KBM-7 (cell line): Measurements from ENCODE around the gene CDC42EP3.

ENCODE experiments used
- DNase-seq: peaks from one replicate; pipeline ENCODE4 v3.0.0-alpha.2; 2015
- in situ Hi-C: fragments of 300-500 bp; cut with MboI; formaldehyde crosslinking; loops from 2 replicates; pipeline ENCODE4 v1.14.3; 2020; ENCODE audit warnings: low sequenced_read_pairs, low pct_unique_long_range_greater_than_20kb, mixed read lengths

Gene CDC42EP3

DNA sequence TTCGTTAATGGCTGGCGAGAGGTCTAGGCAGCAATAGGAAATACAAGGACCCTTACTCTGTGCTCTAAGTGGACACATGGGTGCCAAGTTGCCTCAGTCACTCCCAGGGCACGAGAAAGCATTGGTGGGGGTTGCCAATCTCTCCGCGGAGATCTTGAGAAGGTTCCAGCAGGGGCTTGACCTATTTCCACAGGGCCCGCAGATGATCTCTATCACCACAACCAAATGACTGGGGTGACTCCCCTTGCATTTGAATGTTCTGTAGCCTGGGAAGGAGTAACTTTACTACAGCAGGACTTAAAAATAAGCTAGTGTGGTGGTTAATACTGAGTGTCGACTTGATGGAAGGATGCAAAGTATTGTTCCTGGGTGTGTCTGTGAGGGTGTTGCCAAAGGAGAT, 8.1 kb downstream of the CDC42EP3 start:
- in situ Hi-C loops = no loop called here

DNA sequence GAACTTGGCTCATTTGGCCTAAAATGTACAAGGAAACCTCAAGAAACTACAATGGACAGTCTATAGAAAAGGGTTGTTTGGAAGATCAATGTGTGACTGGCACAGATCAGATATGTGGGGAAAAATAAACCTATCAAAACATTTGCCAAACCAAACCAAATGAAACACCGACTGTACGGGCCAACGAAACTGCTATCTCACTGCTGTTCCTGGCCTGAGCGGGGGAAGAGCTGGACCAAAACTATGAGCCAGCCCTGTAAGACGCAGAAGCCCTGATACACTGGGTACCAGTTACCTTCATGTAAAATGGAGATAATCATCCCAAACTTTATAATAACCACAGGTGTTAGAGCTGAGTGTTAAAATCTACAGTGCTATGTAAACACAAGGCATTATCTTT, 11.7 kb downstream of the CDC42EP3 start:
- in situ Hi-C loops = no loop called here
- DNase-seq = no peak

More for the DNA sequence above, 8.1 kb downstream of the CDC42EP3 start:
- DNase-seq = no peak

DNA sequence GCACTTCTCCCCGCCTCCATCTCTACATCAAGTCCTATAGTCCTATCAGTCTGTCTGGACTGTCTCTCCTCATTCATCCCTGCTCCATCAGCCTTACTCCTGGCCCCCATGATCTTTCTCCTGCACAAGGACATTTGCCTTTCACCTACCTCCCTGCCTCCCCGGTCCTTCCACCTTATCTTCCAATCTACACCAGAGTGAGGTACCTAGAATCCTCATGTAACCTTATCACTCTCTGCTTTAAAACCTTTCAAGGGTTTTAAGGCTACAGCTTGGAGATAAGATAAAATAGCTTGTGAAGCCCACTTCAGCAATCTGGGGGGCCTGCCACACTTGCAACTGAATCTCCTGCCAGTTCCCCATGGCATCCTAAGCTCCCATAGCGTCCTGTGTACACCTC, 12.8 kb downstream of the CDC42EP3 start:
- in situ Hi-C loops = no loop called here

DNA sequence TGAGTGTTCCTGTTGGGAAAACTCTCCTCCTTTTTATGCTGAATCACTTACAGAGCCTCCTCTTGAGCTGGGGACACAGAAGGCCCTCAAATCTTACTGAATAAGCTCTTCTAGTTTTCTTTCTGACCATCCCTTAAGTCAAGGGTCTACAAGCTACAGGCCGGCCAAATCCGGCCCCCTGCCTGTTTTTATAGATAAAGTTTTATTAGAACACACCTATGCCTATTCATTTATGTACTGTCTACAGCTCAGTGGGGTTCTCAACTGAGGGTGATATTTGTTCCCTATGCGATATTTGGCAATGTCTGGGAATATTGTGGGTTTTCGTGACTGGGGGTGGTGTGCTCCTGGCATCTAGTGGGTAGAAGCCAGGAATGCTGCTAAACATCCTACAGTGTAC, 14.0 kb downstream of the CDC42EP3 start:
- in situ Hi-C loops = no loop called here
- DNase-seq = no peak

More for the DNA sequence above, 12.8 kb downstream of the CDC42EP3 start:
- no peak for DNase-seq

DNA sequence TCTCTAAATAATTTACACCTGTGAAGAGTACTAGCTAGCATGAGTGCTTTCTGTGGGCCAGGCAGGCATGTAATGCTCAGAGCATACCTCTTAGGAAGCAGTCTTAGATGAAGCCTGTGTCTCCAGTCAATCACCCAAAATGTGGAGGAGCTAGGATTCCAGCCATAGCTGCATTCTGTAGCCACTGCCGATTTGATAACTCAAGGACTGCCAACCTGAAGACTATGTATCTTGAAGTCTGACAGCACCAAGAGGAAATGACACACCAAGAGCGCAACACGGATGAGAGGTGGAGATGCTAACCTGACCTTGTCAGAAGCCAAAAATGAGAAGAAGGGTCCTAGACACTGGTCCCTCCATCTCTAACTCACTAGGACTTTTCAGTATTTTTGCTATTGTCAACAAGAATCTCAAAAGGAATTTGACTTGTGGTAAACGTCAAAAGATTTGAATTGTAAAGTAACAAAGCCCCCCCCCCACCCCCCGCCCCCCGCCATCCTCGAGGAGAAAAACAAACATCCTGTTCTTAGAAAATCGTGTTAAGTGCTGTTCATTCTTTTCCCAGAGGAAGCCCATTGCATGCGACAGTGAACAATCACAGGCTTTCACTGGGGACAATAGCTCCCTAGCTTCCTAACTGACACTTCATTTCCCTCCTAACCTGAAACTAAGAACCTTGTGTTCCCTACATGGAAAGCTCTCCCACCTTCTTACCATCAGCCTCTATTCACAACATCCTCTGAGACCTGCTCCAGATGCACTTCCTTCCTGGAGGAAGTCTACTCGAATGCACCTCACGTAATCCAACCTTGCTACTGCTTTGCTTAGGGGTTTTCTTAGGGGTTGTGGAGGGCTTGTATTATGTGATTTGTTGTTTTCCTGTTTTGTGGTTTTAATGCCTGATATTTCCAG, 14.7 kb downstream of the CDC42EP3 start:
- no peak for DNase-seq
- in situ Hi-C loops = no loop called here

DNA sequence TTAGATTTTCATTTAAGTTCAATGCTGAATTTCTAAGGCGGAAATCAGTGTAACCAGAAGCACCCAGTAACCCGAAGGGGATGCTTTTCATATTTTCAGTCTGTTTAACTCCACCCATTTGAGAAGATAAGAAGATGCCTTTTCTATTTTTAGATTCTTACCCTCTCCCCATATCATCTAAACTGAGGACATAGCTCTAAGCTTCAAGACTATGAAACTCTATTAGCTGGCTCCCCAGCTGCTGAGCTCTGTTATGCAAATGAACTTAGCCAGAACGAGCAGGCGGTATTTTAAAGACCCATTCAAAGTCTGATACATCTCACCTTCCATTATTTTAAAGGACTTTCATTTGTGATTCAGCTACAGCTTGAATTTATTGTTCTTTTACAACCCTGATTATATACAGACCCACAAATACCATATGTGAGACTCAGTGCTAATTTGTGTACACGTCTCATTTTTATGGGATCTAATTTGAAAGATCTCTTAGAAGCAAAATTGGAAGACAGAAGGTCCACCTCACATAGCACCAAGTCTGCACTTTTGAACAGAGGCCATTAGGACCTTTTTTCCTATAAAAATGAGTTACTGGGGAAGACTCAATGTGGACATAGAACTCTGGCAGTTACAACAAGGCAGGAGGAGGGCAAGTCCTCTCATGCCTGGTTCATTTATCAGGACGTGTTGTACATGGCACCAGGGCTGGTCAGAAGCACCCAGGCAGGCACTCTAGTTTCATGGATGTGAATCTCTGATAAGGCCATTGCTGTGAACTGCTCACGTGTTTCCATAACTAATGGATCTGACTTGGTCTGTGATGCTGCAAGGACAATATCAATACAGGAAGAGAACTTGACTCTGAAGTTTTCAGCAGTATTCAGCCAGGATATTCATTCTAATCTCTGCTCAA, 16.3 kb downstream of the CDC42EP3 start:
- in situ Hi-C loops = no loop called here
- no peak for DNase-seq

DNA sequence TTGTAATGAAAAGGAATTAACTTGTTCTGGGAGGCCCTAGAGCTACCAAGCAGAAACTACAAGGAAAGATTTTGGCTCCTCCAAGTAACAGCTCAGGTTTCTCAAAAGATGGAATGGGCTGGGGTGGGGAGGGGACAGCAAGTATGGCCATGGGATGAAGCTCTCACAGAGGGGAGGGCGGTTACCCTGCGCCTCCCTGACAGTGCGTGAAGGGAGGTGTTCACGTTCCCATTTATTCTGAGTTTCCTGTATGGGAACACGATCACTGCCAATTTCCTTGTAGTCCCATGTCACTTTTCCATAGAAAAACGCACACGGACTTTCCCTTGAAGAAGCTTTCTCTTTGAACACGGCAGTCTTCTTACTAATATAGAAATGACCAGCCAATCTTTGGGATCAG, 17.0 kb downstream of the CDC42EP3 start:
- no peak for DNase-seq
- in situ Hi-C loops = no loop called here

DNA sequence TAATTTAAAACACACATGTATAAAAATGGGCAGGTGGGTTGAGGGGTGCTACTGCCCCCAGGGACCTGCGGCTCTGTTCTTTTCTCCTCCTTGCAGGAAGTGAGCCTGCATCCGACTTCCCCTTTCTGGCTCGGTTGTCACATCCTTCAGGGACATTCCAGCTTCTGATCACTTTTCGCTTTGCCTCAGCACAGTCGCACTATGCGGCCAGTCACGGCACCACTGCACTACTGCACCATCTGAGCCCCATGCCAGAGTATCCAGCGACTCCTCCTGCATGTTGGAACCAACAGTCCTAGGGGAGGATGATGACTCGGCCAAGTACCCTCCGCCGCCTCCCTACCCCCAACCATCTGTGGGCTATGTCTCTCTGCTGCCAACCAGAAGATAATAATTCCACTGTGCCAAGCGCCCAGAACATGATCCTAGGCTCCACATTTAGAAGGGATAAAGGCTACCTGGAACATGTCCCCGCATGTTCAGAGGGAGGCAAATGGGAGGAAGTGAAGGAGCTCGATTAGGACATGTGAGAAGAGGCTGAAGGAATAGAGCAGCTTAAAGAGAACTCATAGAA, 17.6 kb downstream of the CDC42EP3 start:
- peak; percentile 68 for DNase-seq
- in situ Hi-C loops = no loop called here

DNA sequence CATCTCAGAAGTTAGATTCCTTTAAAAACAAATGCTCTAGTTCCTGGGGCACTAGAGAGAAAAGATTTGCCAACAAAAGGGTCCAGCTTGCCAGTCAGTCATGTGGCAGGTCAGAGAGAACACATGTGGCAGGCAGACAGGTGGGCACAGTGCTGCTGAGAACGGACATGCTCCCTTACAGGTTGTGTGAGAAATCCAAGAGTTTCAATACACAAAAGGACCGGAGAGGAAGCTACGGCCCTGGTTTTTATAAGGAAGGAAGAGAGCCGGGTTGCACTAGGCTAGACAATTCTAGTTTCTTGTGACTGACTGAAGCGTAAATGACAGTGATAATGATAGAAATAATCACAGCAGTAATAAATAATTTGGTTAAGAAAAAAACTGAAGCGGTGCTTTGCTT, 18.3 kb downstream of the CDC42EP3 start:
- in situ Hi-C loops = no loop called here
- no peak for DNase-seq

DNA sequence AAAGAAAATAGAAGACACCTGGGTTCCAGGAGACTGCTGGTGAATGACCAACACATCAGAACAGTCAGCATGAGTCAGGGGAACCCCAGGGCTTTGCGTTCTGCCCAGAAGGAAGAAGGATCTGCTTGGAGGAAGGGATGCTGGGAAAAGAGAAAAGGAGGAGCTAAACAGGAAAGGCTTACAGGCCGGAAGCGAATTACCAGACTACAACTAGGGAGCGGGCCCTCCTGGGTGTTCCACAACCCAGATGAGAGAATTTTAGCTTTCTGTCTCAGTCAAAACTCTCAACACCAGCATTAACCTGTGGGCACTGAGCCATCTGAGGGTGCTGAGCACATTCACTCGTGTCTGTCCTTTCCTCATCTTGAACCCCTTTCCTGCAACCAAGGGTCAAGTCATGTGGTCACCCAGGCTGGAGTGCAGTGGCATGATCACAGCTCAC, 19.2 kb downstream of the CDC42EP3 start:
- in situ Hi-C loops = no loop called here
- DNase-seq = no peak

DNA sequence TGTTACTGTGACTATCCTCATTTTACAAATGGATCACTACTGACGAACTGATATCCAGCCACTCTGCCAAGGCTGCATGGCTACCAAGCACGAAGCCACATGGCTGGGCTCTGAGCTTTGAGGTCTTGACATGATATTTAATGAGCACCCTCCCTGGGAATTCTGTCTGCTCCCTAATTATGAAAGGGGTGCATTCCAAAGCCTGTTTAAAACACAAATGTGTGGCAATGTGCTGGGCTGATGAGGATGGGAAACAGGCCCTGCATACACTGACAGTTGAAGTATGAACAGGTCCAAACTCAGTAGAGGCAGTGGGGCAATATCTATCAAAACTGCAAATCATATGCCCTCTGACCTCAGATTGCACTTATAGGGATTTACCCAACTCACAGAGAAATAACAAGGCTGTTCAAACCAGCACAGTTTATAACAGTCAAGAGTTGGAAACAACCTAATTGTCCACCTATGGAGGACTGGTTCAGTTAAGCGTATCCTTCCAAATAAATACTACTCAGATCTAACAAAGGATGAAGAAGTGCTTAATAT, 20.8 kb downstream of the CDC42EP3 start:
- DNase-seq = no peak
- in situ Hi-C loops = no loop called here

DNA sequence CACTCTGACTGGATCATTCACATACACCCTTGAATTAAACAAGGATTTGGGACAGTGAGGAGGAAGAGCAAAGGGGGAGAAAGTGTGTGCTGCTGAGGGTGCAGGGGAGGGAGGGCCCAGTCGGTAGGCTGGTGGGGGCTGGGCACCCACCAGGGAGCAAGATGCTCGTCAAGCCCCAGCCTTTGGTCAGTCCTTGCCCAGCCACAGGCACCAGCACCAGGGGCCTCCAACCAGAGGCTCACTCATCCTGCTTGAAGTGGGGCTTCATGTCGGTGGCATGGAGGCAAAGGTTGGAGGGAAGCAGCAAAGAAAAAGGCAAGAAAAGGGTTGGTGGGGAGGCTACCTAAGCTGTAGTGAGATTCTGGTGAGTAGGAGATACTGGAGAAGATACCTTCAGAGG, 21.9 kb downstream of the CDC42EP3 start:
- in situ Hi-C loops = no loop called here
- no peak for DNase-seq

DNA sequence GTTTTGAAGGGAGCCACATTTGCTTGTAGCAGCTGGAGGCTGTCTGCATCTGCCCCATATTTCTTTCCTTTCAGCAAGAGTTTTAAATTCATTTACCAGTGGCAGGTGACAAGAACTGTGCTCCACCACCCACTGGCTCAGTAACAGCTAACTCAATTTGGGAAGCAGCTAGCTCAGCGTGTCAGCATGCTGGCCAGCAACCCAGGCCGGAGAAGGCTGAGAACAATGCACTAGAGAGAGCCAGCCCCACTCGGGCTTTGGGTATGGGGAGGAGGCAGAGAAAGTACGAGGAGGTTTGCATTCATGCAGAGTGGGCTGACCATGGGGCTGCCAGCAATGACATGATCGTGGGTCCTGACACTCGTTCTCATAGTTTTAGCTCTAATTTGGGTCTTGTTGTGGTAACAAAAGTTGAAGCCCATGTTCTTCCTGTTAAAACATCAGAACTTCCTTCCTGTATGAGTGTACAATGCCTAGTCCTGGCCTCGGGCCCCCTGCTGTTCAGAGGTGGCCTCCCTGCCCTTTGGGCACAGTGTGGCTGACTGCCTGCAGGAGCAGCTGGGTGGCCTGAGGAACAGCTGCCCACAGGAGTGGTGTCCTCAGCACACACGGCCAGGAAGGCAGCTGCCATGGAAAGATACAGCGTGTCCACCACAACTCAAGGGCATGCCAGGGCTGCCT, 23.0 kb downstream of the CDC42EP3 start:
- peak; percentile 53 for DNase-seq
- in situ Hi-C loops = no loop called here

DNA sequence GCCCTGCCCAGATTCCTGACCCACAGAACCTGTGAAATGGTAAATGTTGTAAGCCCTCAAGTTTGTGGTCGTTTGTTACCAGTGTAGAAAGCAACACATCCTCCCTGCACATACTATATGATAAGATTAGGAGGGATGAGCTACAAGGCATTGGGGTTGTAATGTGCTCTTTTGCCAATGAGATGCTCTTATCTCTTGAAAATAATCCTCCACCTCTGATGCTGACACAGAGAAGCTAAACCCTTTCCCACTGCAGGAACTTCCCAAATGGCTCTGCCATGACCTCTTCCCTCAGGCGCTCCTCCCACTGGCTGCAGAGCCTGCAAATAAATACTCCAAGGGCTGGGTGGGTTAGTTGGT, 23.5 kb downstream of the CDC42EP3 start:
- DNase-seq = no peak
- in situ Hi-C loops = no loop called here

DNA sequence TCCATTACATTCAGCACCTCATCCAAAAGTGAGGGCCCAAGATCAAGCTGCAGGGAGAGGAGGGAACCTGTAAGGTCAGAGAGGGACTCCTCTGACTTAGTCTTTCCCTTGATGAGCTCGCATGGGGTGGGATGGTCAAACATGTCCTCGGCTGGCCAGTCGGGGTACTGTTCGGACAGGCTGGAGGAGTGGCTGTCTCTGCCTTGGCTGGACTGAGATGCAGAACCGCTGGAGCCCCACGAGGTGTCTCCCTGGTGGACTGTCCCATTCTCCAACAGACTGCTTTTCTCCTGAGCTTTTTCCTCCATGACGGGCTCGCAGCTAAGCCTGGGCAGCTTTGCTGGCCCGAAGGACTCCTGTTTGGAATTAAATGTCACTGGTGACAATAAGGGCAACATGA, 25.6 kb downstream of the CDC42EP3 start:
- no peak for DNase-seq
- in situ Hi-C loops = no loop called here

DNA sequence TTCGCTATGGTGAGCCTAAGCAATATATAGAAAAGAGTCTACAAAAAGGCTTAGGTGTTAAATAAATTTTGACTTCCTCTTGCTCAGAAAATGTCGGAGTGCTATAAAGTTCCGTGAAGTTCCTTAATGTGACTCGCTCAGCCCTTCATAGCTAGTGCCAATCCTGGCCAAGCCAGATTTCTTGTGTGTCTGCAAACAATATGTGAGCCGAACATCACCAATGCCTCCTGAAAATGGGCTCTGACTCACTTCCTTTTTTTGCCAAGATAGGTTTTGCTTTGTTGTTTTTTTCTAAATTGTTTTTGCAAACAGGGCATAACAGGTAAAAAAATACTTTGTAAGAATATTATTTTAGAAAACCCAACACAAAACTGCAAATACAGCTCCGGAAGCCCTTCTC, 26.1 kb downstream of the CDC42EP3 start:
- in situ Hi-C loops = no loop called here
- no peak for DNase-seq

DNA sequence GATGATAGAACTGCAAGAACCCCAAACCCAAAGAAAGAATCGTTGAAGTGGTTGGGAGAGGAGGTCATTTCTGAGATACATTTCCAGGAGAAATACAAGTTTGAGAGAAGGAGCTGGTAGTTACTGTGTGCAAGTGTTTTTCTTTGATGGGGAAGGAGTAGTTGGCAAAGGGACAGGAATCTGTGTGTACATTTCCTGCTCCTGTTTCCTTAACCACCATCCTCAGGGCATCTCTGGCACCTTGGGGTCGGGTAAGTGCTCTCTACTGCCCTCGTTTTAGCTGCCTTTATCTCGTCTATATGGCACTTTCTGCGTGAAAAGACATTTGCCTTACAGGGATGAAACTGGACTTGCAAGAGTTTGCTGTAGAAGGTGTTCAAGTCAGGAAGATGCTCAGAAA, 27.3 kb downstream of the CDC42EP3 start:
- in situ Hi-C loops = no loop called here
- no peak for DNase-seq

DNA sequence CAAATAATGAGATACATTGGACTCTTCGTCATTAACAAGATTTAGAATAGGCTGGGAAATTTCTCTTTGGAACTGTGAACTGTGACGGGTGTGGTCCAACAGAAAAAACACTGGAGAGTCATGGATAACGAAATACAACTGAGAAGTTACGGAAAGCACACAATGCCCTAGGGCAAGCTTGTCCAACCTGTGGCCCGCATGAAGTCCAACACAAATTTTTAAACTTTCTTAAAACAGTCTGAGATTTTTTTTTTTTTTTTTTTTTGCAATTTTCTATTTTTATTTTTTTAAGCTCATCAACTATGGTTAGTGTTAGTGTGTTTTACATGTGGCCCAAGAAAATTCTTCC, 27.7 kb downstream of the CDC42EP3 start:
- in situ Hi-C loops = no loop called here
- DNase-seq = no peak
